ENCODE results near the gene BRMS1L.
"Not testable (repeated sequence)": the region's sequence is repeated elsewhere in the genome, so short reads cannot be mapped to it uniquely, and the experiment has no call there.

GRCh38 chr14:35824446-35825165 lies 1.5 kb upstream of the BRMS1L start:
- not testable (repeated sequence) for TF ChIP-seq NCOA2 (IDR thresholded peaks at IDR 0.05; ENCODE audit: partially characterized antibody in 2 of 2); MAX (CRISPR knock-in tag; IDR thresholded peaks at IDR 0.05); NFRKB (IDR thresholded peaks at IDR 0.05; ENCODE audit: low read depth); CTCF (IDR thresholded peaks at IDR 0.05 in 2 of 3, conservative IDR thresholded peaks at IDR 0.05 in 1 of 3; ENCODE audit: insufficient read depth in 2 of 3, low read depth in 1 of 3, low read length in 3 of 3); HMBOX1 (IDR thresholded peaks at IDR 0.05); KLF13 (tag; IDR thresholded peaks at IDR 0.05; ENCODE audit: borderline replicate concordance, low read depth)

Measured in K562 (cell line).